GM20431 (cell line): Measurements from ENCODE around the gene SYTL4.
"Not testable (repeated sequence)": the region's sequence is repeated elsewhere in the genome, so short reads cannot be mapped to it uniquely, and the experiment has no call there.

Experiments used
- in situ Hi-C: fragments of 300-500 bp; cut with MseI, MboI; formaldehyde crosslinking; loops from one replicate; pipeline ENCODE4 v1.15.0; 2020; ENCODE audit warnings: low sequenced_read_pairs; ENCODE audit not compliant: unreplicated experiment

The SYTL4 gene

DNA sequence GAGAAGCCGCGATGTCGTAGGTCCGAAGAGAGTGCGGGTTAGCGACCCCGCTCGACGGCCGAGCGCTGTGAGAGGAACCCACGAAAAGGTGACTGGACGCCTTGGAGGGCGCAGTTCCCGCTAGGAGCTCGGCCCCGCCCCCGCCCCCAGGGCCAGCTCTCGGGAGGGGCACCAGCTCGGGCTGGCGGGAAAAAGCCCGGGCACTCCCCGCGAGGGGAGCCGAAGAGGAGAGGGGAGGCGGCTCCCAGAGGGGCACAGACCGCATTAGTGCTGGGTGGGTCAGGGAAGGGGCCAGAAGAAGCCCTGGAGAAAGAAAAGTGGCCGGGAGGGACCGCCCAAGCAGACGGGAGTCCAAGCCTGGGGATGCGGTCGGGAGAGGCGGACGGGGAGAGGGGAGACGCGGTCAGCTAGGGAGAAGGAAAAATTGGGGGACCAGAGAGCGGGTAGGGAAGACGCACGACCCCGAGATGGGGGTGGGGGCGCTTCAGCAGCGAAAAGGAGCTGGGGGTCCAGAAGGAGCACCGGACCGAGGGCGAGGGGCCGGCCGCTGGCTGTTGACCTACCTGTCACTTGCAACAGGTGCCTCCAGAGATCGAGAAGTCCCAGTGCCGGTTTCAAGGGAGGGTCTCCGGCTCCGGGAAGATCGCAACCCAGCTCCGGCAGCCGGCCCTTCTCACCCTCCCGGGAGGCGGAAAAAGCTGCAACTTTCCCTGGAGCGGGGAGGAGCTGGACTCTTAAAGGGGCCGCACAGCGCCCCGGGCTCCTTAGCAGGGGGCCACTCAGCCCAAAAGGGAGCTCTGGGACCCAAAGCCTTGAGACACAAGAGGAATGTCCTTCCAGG is at the start of gene SYTL4:
SYTL4 (minus strand) TSS at position 681 of the 841 bp plus-strand sequence. CDS start 30,084 bp downstream, outside the sequence.
- in situ Hi-C loops = no loop called here

GRCh38 chrX:100769439-100769838 is 37.5 kb upstream of the SYTL4 start:
- in situ Hi-C loops = not testable (repeated sequence)

DNA sequence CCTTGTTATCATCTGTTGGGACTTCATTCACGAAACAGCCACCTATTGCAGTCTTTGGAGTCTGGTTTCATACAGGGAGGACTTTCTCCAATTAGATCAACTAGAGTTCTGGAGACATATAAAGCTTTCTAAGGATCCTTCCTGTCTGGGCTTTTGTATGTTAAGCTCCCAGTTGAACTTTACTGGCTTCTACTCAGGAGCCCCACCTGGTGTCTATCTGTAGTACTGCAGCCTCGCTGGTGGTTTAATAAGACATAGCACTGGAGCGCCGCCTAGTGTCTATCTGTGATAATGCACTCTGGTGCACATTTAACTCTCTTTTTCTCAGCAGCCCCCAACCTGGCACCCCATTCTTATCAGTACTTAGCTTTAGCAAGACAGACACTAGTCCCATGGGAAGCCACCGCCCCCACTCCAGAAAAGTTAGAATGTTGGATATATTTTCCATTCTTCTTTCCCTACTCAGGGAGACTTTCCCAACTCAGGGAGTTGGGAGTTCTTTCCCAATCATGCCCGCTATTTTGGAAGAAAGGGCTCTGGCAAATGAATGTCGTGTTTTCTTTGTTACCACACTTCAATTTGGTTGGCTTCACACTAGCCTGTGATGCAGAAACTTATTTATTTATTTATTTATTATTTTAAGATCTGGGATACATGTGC is 36.9 kb upstream of the SYTL4 start:
- in situ Hi-C loops = no loop called here

DNA sequence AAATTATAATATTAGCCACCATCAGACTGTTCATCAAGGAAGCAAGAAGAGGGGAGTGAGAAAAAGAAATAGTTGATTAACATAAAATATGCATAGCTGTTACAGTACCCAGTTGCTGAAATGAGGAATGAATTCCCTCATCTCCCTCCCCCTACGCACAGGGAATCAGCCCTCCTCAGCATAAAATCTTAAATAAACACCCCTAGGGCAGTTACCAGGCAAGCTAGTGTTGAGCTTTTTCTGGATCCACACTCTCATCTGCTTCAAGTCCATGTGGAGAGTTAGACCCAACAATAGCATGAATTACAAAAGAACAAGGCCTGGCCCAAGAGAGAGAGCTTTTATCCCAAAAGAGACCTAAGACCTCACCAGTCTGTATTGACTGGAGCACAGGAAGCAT is 19.0 kb upstream of the SYTL4 start:
- in situ Hi-C loops = no loop called here

GRCh38 chrX:100748108-100748507 is 16.2 kb upstream of the SYTL4 start:
- in situ Hi-C loops = no loop called here

DNA sequence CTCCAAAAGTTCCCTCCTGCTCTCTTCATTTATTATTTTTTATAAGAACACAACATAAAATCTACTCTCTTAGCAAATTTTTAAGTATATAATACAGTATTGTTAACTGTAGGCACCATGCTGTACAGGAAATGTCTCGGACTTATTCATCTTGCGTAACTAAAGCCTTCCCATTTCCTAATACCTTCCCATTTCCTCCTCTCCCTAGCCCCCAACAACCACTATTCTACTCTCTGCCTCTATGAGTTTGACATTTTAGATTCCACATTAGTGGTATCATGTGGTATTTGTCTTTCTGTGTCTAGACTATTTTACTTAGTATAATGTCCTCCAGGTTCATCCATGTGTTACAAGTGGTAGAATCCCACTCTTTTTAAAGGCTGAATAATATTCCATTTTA is 15.8 kb upstream of the SYTL4 start:
- in situ Hi-C loops = no loop called here

DNA sequence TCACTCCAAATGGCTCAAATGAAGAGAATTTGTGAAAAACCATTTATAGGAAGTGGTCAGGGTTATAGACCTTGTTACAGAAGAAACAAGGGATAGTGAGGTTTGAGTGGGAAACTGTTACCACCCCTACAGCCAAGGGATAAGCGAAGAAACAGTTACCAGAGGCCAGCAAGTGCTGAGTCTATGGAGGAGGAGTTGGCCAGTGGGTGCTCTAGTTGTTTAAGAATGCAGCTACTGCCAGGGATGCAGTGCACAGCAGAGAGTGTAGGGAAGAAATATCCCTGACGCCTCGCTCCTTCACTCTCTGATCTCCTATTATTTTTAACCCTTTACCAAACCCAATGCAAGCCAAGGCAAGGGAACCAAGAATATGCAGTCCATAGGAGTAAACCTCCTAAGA is 15.2 kb upstream of the SYTL4 start:
- in situ Hi-C loops = no loop called here

DNA sequence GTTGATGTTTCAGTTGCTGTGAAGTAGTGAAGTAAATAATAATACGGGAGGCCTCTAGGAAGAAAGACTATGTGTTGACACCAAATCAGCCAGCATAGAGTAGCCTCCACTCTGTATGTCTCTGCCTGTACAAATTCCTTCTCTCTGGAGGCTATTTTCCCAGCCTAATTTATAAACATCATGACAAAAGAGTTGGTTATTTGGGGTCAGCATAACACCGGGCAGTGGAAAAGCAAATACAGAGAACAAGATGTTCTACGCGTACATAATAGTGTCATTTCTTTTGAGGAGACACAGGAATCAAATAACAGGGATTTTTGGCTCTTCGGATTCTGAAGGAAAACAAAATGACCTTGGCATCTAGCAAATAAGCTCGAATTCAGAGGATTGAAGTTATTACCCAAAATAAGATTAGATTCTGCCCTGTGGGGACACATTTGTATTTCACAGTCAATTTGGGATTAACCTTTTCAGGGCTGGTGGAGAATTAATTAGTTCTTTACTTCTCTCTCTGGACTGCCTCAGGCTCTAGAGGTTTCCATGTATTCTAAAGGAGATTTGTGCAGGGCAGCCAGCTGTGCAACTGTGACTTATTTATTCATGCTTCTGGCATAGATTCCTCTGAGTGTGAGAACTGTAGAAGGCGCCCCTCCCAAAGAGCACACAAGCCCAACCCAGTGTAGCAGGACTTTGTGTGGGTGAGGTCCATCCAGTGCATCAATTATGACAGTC is 14.1 kb upstream of the SYTL4 start:
- in situ Hi-C loops = no loop called here

DNA sequence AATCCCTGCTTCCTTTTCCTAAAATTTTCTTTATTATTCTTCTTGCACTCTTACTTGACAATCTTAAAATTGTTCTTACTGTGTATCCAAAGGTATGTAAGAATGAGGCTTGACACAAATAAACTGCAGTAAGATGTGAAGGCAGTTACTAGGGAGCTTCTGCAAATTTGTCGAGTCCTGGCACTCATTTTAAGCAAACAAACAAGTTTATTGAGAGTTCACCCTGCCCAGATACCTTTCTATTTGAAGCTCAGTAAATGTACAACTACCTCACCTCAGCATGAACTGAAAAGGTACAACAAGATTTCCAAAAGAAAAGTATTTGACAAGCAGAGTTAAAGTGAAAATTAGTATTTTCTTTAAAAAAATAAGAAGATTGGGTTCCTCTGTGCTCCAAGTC is 13.3 kb upstream of the SYTL4 start:
- in situ Hi-C loops = no loop called here

DNA sequence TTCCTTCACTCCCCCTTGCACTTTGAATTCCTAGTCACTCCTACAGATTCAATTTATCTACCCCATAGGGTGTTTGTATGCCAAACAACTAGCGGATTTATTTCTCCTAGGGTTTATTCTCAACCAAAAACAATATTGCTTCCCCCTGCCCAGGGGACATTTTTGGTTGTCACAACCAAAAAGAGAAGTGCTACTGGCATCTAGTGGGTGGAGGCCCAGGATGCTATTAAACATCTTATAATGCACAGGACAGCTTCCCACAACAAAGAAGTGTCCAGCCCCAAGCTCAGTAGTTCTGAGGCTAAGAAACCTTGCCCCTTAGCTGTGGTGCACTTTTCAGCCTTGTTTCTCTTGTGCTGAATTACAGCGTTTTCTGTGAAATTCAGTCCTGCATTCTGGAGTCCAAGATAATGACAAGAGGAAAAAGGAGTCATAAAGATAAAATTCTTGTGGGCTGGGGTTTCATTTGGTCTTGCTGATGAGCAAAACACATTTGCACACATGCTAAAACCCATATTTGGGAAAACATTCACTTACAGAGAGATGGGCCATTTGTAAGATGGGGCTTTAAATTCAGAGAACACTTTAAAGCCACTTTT is 11.2 kb upstream of the SYTL4 start:
- in situ Hi-C loops = no loop called here

DNA sequence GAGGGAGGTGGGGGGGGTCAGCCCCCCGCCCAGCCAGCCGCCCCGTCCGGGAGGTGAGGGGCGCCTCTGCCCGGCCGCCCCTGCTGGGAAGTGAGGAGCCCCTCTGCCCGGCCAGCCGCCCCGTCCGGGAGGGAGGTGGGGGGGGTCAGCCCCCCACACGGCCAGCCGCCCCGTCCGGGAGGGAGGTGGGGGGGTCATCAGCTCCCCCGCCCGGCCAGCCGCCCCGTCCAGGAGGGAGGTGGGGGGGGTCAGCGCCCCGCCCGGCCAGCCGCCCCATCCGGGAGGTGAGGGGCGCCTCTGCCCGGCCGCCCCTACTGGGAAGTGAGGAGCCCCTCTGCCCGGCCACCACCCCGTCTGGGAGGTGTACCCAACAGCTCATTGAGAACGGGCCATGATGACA is 7.9 kb downstream of the SYTL4 start:
- in situ Hi-C loops = not testable (repeated sequence)

DNA sequence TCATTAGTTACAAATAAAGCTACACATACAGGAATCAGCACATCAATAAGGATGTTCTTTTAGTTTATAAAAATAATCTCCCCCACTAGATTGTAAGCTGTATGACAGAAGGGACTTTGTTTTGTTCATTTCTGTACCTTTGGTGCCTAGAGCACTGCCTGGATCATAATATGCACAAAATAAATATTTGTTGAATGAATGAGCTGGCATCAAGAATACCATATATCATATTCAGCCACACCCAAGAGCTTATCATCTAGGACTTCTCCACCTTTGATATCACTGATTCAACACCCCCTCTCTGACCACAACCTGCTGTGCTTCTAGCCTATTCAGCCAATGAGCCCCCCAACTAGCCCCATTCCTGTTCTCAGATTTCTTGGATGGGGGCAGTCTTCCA is 10.6 kb downstream of the SYTL4 start:
- in situ Hi-C loops = no loop called here

GRCh38 chrX:100720301-100720700 is 11.6 kb downstream of the SYTL4 start:
- in situ Hi-C loops = no loop called here

GRCh38 chrX:100719139-100719538 is 12.8 kb downstream of the SYTL4 start:
- in situ Hi-C loops = no loop called here

DNA sequence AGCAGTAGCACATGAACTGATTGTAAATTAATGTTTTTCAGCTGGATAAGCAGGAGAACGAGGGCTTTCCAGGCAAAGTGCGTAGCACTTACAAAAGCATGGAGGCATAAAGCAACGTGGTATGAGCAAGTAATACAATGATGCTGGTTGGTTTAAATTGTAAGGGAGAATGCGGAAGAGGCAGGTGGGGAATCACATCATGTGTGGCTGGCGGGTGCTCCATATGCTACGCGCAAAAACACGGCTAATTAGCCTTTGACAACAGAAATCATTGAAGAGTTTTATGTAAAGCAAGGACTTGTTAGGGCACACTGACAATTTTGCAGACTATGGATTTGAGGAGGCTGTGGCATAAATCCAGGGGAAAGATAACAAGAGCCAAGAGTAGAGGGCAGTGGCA is 14.6 kb downstream of the SYTL4 start:
- in situ Hi-C loops = no loop called here

- in situ Hi-C loops = no loop called here
These were observed 21.1 kb downstream of the SYTL4 start for GRCh38 chrX:100710816-100711215.

- in situ Hi-C loops = no loop called here
These were observed 27.2 kb downstream of the SYTL4 start for GRCh38 chrX:100704581-100705203.

DNA sequence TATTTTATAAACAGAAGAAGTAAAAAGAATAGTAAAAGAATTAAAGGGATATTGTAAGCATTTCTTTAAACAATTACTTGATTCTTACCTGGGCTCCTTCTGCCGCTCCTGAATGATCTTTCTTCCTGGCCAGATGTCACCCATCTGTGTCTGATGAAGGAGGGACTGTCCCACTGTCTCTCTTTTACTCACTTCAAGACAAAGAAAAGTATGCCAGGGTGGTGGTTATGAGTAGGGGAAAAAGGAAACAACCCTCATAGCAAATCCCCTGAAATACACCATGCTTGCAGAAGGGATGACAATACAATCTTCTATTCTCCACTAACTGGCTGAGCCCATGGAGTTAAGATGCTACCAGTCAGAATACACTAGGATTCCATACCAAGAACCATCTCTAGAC is 31.1 kb downstream of the SYTL4 start:
- in situ Hi-C loops = no loop called here

GRCh38 chrX:100698551-100698950 is 33.4 kb downstream of the SYTL4 start:
- in situ Hi-C loops = no loop called here

DNA sequence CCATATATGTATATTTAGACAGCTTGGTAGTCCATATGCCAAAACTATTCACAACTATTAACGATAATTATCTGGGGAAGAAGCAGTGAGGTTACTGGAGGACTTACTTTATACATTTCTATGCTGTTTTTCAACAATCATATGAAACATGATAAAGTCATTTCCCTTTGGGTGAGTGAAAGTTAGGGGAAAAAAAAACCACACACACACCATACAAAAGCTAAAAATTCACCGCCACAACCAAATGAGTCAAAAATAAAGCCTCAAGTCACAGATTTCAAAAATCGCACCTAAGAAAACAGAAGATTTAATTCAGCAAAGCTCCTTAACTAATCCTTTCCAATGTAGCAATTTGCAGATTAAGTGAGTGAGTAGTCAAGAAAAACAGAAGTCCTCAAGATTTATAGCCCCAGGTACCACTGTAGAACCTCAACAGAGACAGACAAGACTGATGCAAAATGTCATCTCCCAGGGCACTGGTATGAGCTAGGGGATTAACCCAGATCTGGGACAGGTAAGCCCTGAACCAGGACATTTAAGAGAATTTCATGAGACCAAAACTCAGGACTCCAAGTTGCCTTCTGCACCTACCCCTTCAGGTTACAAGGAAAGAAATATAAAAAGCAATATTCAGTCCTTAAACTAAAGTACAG is 35.1 kb downstream of the SYTL4 start:
- in situ Hi-C loops = no loop called here
